WTC11 (cell line): Measurements from ENCODE around the gene DNAJC25. TPM values are rescaled to one million over a fixed set of nuclear protein-coding genes. Genes with fewer than 3 reads are reported as not detected.

Source experiments
- ATAC-seq: fragments of 200-7000 bp; cut with Tn5 transposase; 2 replicates; pipeline ENCODE4 v1.10.0; 2021; ENCODE audit warnings: mild to moderate bottlenecking, moderate library complexity
- CTCF ChIA-PET: fragments of 300-600 bp; sonication (Branson Sonifier 250); formaldehyde crosslinking; loops from one replicate; lab custom pipeline; 2021; ENCODE audit warnings: antibody characterized with exemption; lab: Charles Lee
- POLR2A ChIA-PET: fragments of 350-600 bp; sonication (Branson Sonifier 250); formaldehyde crosslinking; loops from one replicate; lab custom pipeline; 2021; ENCODE audit warnings: antibody characterized with exemption; lab: Charles Lee
- DNase-seq: peaks from one replicate; pipeline ENCODE4 v3.0.0; 2021; ENCODE audit warnings: low spot score
- H3K27ac Mint-ChIP-seq: 2 replicates; pipeline ENCODE4 v1.8.0; 2021; ENCODE audit warnings: mixed read lengths
- H3K27me3 Mint-ChIP-seq: 2 replicates; pipeline ENCODE4 v1.8.0; 2021; ENCODE audit warnings: low read depth, mild to moderate bottlenecking, moderate library complexity, mixed read lengths
- H3K36me3 Mint-ChIP-seq: 2 replicates; pipeline ENCODE4 v1.8.0; 2021; ENCODE audit warnings: mixed read lengths
- H3K4me1 Mint-ChIP-seq: 2 replicates; pipeline ENCODE4 v1.8.0; 2022; ENCODE audit warnings: mixed read lengths
- H3K4me3 Mint-ChIP-seq: 2 replicates; pipeline ENCODE4 v1.8.0; 2021; ENCODE audit warnings: mild to moderate bottlenecking, moderate library complexity, mixed read lengths
- H3K9me3 Mint-ChIP-seq: 2 replicates; pipeline ENCODE4 v1.8.0; 2021; ENCODE audit warnings: mixed read lengths
- CBFB ChIP-seq: sonication (generic); formaldehyde crosslinking; IDR thresholded peaks from 2 replicates; pipeline ENCODE4 v1.8.1; 2022; ENCODE audit warnings: mild to moderate bottlenecking, low read depth, missing genetic modification reagents
- CREB1 ChIP-seq: sonication (generic); formaldehyde crosslinking; IDR thresholded peaks from 2 replicates; pipeline ENCODE4 v1.8.0; 2023; ENCODE audit warnings: mild to moderate bottlenecking, missing genetic modification reagents
- ESRRA ChIP-seq: sonication (generic); formaldehyde crosslinking; IDR thresholded peaks from 2 replicates; pipeline ENCODE4 v1.8.1; 2022; ENCODE audit warnings: mild to moderate bottlenecking, missing genetic modification reagents, borderline replicate concordance
- FOXJ3 ChIP-seq: sonication (generic); formaldehyde crosslinking; IDR thresholded peaks from 2 replicates; pipeline ENCODE4 v1.9.0; 2021; ENCODE audit warnings: missing genetic modification reagents, mild to moderate bottlenecking, borderline replicate concordance
- JAZF1 ChIP-seq: fragments of 250-450 bp; sonication (Bioruptor Pico); IDR thresholded peaks from 2 replicates; pipeline ENCODE4 v1.9.0; 2021; ENCODE audit warnings: moderate library complexity, mild to moderate bottlenecking, inconsistent platforms
- JUN ChIP-seq: sonication (generic); formaldehyde crosslinking; IDR thresholded peaks from 2 replicates; pipeline ENCODE4 v1.8.0; 2023; ENCODE audit warnings: mild to moderate bottlenecking, missing genetic modification reagents
- MYBL2 ChIP-seq: sonication (generic); formaldehyde crosslinking; IDR thresholded peaks from 2 replicates; pipeline ENCODE4 v1.8.1; 2023; ENCODE audit warnings: mild to moderate bottlenecking, moderate library complexity, missing genetic modification reagents
- NR3C1 ChIP-seq: sonication (generic); formaldehyde crosslinking; conservative IDR thresholded peaks from 2 replicates; pipeline ENCODE4 v1.8.1; 2023; ENCODE audit warnings: low read depth, mild to moderate bottlenecking, missing genetic modification reagents
- RORB ChIP-seq: fragments of 250-450 bp; sonication (Bioruptor Pico); IDR thresholded peaks from 2 replicates; pipeline ENCODE4 v1.9.0; 2021; ENCODE audit warnings: mild to moderate bottlenecking
- ZNF423 ChIP-seq: fragments of 250-450 bp; sonication (Bioruptor Pico); IDR thresholded peaks from 2 replicates; pipeline ENCODE4 v2.1.2; 2022; ENCODE audit warnings: mild to moderate bottlenecking, moderate library complexity
- ZNF671 ChIP-seq: fragments of 250-450 bp; sonication (Bioruptor Pico); IDR thresholded peaks from 2 replicates; pipeline ENCODE4 v1.8.0; 2021; ENCODE audit warnings: mild to moderate bottlenecking
- total RNA-seq: library from RNA; stranded (reverse); gene quantifications from 3 replicates; pipeline ENCODE4 v1.2.3, GENCODE V29; 2021
- TF ChIP-seq, protein P1 (sequence below): sonication (generic); formaldehyde crosslinking; IDR thresholded peaks from 2 replicates; pipeline ENCODE4 v1.8.1; 2022; ENCODE audit warnings: low read depth, missing genetic modification reagents, borderline replicate concordance
- TF ChIP-seq, protein P2 (sequence below): sonication (generic); formaldehyde crosslinking; IDR thresholded peaks from 2 replicates; pipeline ENCODE4 v1.8.1; 2023; ENCODE audit warnings: mild to moderate bottlenecking, moderate library complexity, missing genetic modification reagents
- TF ChIP-seq, protein P3 (sequence below): fragments of 250-450 bp; sonication (Bioruptor Pico); IDR thresholded peaks from 2 replicates; pipeline ENCODE4 v1.9.0; 2021; ENCODE audit warnings: mild to moderate bottlenecking
- TF ChIP-seq, protein P4 (sequence below): sonication (generic); formaldehyde crosslinking; IDR thresholded peaks from 2 replicates; pipeline ENCODE4 v1.8.0; 2022; ENCODE audit warnings: mild to moderate bottlenecking, missing genetic modification reagents
- TF ChIP-seq, protein P5 (sequence below): sonication (generic); formaldehyde crosslinking; IDR thresholded peaks from 2 replicates; pipeline ENCODE4 v1.8.1; 2023; ENCODE audit warnings: mild to moderate bottlenecking, missing genetic modification reagents, borderline replicate concordance

DNAJC25 gene
- total RNA-seq, 1 experiment from 2014 or later: 7.4 TPM

DNA sequence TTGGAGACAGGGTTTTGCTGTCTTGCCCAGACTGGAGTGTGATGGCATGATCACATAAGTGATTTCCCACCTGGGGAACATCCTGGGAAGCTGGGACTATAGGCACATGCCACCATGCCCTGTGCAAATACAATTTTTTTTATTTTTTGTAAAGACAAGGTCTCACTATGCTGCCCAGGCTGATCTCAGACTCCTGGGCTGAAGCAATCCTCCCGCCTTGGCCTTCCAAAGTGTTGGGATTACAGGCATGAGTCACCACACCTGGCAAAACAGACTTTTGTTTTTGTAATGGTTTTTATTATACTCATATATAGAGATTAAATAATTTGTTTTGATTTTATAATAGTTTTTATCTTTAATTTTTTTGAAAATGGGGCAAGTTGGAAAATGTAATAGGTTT is 14.7 kb downstream of the DNAJC25 start (continued):
- TF ChIP-seq, protein P1, sequence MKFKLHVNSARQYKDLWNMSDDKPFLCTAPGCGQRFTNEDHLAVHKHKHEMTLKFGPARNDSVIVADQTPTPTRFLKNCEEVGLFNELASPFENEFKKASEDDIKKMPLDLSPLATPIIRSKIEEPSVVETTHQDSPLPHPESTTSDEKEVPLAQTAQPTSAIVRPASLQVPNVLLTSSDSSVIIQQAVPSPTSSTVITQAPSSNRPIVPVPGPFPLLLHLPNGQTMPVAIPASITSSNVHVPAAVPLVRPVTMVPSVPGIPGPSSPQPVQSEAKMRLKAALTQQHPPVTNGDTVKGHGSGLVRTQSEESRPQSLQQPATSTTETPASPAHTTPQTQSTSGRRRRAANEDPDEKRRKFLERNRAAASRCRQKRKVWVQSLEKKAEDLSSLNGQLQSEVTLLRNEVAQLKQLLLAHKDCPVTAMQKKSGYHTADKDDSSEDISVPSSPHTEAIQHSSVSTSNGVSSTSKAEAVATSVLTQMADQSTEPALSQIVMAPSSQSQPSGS (CRISPR knock-in tag): no peak
- TF ChIP-seq, protein P2, sequence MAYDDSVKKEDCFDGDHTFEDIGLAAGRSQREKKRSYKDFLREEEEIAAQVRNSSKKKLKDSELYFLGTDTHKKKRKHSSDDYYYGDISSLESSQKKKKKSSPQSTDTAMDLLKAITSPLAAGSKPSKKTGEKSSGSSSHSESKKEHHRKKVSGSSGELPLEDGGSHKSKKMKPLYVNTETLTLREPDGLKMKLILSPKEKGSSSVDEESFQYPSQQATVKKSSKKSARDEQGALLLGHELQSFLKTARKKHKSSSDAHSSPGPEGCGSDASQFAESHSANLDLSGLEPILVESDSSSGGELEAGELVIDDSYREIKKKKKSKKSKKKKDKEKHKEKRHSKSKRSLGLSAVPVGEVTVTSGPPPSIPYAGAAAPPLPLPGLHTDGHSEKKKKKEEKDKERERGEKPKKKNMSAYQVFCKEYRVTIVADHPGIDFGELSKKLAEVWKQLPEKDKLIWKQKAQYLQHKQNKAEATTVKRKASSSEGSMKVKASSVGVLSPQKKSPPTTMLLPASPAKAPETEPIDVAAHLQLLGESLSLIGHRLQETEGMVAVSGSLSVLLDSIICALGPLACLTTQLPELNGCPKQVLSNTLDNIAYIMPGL (CRISPR knock-in tag): no peak
- TF ChIP-seq NR3C1 (CRISPR knock-in tag) (no peak), RORB (CRISPR knock-in tag) (no peak)

DNA sequence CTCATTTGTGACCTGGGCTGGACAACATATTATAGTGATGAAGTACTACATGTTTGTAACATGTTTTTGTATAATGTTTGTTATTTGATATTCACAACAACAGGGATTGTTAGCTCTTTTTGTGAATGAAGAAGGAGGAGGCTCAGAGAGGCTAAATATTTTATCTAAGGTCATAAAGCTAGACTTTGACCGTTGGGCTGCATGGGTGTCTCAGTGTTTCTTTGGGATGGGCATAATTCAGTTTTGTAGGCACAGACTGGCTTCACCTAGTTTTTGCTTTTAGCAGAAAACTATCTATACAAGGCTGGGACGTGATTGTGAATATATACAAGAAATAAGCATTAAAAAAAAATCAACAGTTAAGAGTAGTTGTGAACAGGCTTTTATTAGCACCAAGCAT is 15.3 kb downstream of the DNAJC25 start:
- ChIA-PET CTCF (no interaction called here), POLR2A (no interaction called here)
- ATAC-seq (no peak), DNase-seq (no peak)
- no peaks in the 10 kb centered on the region for H3K27me3 Mint-ChIP-seq
- peaks cover 36% of the 10 kb centered on the region for H3K36me3 Mint-ChIP-seq
- H3K4me1 Mint-ChIP-seq: no peaks in the 10 kb centered on the region
- no peak overlapping the region for H3K4me3 Mint-ChIP-seq
- no peaks in the 10 kb centered on the region for H3K9me3 Mint-ChIP-seq
- TF ChIP-seq CREB1 (CRISPR knock-in tag) (no peak), MYBL2 (CRISPR knock-in tag) (no peak), ZNF671 (CRISPR knock-in tag) (no peak), CBFB (CRISPR knock-in tag) (no peak), FOXJ3 (CRISPR knock-in tag) (no peak), ESRRA (CRISPR knock-in tag) (no peak), JAZF1 (CRISPR knock-in tag) (no peak), JUN (CRISPR knock-in tag) (no peak), ZNF423 (CRISPR knock-in tag) (no peak)
- TF ChIP-seq, protein P3, sequence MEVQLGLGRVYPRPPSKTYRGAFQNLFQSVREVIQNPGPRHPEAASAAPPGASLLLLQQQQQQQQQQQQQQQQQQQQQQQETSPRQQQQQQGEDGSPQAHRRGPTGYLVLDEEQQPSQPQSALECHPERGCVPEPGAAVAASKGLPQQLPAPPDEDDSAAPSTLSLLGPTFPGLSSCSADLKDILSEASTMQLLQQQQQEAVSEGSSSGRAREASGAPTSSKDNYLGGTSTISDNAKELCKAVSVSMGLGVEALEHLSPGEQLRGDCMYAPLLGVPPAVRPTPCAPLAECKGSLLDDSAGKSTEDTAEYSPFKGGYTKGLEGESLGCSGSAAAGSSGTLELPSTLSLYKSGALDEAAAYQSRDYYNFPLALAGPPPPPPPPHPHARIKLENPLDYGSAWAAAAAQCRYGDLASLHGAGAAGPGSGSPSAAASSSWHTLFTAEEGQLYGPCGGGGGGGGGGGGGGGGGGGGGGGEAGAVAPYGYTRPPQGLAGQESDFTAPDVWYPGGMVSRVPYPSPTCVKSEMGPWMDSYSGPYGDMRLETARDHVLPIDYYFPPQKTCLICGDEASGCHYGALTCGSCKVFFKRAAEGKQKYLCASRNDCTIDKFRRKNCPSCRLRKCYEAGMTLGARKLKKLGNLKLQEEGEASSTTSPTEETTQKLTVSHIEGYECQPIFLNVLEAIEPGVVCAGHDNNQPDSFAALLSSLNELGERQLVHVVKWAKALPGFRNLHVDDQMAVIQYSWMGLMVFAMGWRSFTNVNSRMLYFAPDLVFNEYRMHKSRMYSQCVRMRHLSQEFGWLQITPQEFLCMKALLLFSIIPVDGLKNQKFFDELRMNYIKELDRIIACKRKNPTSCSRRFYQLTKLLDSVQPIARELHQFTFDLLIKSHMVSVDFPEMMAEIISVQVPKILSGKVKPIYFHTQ (CRISPR knock-in tag): no peak
- TF ChIP-seq, protein P4, sequence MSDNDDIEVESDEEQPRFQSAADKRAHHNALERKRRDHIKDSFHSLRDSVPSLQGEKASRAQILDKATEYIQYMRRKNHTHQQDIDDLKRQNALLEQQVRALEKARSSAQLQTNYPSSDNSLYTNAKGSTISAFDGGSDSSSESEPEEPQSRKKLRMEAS (CRISPR knock-in tag): no peak
- TF ChIP-seq, protein P2 (CRISPR knock-in tag): no peak
- TF ChIP-seq, protein P5, sequence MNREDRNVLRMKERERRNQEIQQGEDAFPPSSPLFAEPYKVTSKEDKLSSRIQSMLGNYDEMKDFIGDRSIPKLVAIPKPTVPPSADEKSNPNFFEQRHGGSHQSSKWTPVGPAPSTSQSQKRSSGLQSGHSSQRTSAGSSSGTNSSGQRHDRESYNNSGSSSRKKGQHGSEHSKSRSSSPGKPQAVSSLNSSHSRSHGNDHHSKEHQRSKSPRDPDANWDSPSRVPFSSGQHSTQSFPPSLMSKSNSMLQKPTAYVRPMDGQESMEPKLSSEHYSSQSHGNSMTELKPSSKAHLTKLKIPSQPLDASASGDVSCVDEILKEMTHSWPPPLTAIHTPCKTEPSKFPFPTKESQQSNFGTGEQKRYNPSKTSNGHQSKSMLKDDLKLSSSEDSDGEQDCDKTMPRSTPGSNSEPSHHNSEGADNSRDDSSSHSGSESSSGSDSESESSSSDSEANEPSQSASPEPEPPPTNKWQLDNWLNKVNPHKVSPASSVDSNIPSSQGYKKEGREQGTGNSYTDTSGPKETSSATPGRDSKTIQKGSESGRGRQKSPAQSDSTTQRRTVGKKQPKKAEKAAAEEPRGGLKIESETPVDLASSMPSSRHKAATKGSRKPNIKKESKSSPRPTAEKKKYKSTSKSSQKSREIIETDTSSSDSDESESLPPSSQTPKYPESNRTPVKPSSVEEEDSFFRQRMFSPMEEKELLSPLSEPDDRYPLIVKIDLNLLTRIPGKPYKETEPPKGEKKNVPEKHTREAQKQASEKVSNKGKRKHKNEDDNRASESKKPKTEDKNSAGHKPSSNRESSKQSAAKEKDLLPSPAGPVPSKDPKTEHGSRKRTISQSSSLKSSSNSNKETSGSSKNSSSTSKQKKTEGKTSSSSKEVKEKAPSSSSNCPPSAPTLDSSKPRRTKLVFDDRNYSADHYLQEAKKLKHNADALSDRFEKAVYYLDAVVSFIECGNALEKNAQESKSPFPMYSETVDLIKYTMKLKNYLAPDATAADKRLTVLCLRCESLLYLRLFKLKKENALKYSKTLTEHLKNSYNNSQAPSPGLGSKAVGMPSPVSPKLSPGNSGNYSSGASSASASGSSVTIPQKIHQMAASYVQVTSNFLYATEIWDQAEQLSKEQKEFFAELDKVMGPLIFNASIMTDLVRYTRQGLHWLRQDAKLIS (CRISPR knock-in tag): no peak
- H3K27ac Mint-ChIP-seq: no peak overlapping the region
